HG03064 (cell line): Measurements from ENCODE around the gene CCDC188.
"Not testable (repeated sequence)": the region's sequence is repeated elsewhere in the genome, so short reads cannot be mapped to it uniquely, and the experiment has no call there.

Experiments
- ATAC-seq: cut with Tn5 transposase; IDR thresholded peaks from one replicate; pipeline ENCODE4 v1.9.1; 2021; ENCODE audit warnings: low read depth; ENCODE audit not compliant: unreplicated experiment

Gene CCDC188

GRCh38 chr22:20172141-20172613, 21.3 kb upstream of the CCDC188 start:
- no peak for ATAC-seq

- no peak for ATAC-seq
These were observed 20.7 kb upstream of the CCDC188 start for GRCh38 chr22:20171288-20172140.

GRCh38 chr22:20170170-20170569, 19.3 kb upstream of the CCDC188 start:
- ATAC-seq: no peak

- ATAC-seq: no peak
These were observed 18.5 kb upstream of the CCDC188 start for GRCh38 chr22:20169253-20169822.

- no peak for ATAC-seq
These were observed 16.9 kb upstream of the CCDC188 start for GRCh38 chr22:20167643-20168322.

DNA sequence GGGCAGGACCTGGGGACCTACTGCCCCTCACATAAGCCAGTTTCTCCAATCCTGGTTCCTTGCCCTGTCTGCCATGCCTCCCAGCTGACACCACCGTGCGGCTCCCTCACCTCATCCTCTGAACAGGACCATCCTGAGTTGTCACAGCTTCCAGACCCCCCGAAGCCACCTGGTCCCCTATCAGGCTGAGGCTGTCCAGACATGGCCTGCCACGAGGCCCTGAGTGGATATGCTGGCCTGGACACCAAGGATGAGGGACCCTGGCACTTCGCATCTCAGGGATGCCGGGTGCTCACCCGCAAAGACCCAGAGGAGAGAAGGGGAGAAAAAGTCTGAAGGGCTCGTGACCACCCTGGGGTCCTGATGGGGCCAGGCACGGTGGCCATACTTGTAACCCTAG, 15.8 kb upstream of the CCDC188 start:
- ATAC-seq: no peak

DNA sequence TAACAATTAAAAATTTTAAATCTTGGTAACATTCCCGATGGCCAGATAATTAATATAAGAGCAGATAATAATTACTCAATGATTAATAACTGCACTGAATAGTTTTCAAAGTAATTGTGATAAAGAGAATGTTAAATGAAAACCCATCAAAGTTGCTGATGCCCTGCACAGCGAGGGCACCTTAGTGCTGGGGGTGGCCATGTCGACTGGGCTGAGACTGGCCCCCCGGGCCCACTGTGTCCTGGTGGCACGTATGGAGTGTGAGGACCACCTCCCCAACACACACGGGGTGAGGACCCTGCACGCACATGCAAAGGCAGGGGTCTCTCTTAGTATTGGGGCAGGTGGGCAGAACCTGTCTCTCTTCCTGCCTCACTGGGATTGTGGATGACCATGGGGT, 15.1 kb upstream of the CCDC188 start:
- ATAC-seq: no peak

DNA sequence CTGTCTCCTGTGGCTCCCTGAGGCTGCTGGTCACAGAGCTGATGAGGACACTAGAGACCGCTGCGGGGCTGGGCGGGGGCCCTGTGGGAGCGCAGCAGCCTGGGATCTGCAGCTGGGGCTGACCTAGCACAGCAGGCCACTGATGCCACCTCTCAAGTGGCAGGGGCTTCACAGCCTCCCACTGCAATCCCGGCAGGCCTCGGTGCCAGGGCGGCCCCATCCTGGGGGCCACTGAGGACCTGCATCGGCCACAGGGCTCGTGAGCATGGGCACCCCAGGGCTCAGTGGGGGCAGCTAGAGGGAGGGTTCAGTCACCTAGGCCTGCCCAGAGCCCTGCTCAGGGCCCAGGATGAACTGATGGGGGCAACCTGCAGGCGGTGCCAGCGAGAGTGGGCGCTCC, 14.6 kb upstream of the CCDC188 start:
- no peak for ATAC-seq

GRCh38 chr22:20164863-20165262, 14.0 kb upstream of the CCDC188 start:
- ATAC-seq: no peak

- ATAC-seq: no peak
These were observed 9.2 kb upstream of the CCDC188 start for GRCh38 chr22:20160041-20160440.

DNA sequence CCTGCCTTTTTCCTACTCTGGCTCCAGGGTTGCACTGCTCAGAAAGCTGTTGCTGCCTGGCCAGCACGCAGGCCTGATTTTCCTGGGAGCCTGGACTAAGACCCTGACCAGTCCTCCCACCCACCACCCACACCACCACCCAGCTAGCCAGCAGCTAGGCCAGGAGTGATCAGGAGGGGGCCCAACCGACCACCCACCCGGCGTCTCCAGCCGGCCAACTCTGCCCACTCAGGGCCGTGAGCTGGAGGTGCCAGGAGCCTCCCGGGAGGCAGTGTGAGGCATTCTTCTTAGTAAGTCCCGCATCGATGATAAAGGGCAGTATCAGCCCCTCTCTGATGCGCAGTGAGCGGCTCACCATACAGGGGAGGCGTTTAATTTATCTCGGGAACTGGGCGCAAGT, 8.7 kb upstream of the CCDC188 start:
- ATAC-seq: not testable (repeated sequence)

DNA sequence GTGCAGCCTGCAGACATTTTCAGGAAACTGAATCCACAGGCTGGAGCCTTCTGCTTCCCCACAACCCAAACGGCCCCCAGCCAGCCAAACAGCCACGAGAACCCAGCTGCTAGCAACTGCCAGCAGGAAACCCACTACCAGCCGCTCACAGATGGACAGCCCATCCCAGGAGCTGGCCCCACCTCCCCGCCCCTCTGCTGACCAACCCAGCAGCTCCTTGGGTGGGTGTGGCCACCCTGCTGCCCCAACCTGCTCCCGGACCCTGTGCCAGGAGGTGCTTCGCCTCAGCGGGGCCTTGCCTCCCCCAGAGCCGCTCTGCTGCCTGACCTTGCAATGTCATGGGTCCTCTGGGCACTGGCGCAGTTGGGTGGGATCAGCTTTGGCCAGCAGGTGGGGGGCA, 8.2 kb upstream of the CCDC188 start:
- no peak for ATAC-seq

DNA sequence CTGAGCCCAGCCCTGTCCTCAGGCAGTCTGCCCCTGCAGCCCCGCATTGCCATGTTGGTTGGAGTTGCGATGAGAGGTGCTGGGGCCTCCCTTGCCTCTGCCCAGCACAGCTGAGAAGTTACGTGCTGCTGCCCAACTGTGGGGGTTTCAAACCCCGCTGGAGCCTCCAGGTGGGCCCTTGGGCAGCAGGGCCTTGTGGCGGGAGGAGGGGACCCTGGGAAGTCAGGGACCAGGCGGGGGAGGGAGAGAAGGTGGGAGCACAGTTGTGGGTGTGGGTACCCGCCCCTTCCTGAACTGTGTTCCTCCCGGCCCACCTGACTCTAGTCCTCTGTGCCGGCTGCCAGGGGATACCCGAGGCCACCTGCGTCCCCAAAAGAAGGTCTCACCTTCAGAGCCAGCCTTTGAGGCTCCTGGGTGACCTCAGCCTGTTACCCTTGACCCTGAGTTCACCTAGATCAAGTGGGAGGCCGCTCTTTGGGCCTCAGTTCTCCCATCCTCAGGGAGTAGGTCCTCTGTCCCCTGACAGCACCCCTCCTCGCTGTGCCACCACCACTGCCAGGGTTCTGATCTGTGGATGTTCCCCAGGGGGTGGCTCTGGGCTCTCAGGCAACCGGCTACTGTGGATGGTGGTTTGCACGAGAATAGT, 7.7 kb upstream of the CCDC188 start:
- ATAC-seq: no peak

DNA sequence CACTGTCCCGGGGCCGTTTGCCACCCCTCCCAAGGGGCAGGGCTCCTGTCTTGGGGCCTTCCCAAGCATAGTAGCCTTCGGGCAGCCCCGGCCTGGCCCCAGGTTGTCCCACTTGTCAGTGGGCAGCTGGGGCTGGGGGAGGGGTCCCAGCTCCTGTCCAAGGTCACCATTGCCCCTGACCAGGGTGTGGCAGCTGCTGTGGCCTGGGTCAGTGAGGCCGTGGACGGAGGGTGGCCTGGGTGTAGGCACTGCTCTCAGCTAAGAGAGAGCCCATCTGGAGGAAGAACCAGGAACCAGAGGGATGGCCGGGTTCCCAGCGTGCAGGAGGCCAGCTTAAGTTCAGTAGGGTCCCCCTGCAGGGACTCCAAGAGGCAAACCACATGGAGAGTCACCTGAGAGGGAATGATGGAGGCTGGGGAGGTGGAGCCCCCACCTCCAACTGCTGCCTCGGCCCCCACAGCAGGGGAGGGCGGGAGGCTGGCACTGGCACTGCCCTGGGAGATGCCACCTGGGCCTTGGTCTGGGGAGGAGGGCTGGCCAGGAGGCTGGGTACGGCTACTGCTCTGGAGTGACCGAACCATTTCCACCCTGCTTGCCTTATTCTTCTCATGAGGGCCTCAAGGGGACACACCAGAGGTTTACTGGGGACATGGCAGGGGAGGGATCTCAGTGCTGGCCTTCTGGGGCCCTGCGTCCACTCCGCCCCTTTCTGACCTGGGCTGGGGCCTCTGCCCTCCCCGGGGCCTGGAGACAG, 6.8 kb upstream of the CCDC188 start:
- no peak for ATAC-seq

DNA sequence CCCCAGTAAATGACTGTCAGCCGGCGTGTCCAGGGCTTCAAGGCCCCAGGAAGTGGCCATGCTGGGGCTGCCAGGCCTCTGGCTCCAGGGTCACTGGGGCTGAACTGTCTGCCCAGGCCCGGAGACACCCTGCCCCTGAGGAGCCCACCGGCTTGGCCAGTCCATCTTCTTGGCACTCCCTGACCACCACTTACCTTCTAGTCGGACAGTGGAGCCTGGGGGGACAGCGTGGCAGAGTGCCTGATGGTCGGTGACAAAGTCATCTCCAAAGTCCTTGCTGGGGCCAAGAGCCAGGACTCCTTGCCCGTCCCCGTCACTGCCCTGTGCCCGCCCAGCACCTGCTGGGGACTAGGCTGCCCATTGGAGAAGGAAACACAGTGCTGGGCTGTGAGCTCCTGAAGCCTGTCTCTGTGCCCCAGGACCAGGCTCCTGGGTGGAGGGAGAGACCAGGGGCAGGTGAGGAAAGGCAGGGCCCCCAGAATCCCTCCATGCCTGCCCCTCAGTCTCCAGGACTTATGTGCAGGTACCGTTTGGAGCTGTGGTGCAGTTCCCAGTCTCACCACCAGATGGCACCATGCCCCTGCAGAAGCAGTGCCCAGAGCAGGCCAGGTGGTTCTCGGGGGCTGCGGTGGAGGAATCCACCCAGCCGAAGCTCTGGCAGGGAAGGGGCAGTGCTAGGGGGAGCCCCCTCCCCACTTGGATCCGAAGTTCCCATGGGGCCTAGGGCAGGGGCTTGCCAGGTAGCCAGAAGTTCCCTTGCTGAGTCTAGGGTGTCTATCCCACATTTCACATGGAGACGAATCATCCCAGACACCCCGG, 6.0 kb upstream of the CCDC188 start:
- no peak for ATAC-seq

DNA sequence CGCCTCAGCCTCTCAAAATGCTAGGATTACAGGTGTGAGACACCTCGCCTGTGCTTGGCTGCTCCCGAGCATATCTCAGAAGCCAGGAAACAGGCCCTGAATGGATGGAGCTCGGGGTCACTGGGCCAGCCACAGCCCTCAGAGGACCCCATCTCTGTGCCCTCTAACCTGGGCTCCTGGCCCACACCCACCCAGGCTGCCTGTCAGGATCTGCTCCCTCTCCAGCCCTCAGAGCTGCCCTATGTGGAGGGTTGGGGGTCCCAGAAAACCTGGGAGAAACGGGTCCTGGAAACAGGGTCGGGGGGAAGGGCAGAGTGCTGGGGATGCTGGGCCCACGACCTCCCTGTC, 5.2 kb upstream of the CCDC188 start:
- ATAC-seq: no peak

DNA sequence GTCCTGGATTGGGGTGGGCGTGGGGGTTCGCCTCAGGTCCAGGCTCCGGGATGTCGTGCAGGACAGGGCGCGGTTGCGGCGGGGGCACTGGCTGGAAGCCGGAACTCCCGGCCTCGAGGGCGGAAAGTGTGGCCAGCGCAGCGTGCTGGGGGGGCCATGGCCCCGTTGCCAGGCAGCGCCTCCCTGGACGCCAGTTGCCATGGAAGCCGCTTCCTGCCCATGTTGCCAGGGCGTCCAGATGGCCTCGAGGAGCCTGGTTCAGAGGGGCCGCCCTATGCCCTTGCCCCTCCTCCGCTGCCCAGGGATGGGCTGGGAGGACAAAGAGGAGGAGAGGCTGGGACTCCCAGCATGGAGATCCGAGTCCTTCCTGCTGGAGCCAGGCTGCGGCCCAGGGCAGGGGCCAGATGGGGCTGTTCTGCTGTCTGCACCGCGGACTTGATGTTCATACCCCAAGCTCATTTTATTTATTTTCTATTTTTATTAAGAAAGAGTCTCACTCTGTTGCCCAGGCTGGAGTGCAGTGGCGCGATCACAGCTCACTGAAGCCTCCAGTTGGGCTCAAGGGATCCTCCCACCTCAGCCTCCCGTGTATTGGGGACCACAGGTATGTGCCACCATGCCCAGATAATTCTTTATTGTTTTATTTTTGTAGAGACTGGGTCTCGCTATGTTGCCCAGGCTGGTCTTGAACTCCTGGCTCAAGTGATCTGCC, 4.6 kb upstream of the CCDC188 start:
- ATAC-seq: no peak

DNA sequence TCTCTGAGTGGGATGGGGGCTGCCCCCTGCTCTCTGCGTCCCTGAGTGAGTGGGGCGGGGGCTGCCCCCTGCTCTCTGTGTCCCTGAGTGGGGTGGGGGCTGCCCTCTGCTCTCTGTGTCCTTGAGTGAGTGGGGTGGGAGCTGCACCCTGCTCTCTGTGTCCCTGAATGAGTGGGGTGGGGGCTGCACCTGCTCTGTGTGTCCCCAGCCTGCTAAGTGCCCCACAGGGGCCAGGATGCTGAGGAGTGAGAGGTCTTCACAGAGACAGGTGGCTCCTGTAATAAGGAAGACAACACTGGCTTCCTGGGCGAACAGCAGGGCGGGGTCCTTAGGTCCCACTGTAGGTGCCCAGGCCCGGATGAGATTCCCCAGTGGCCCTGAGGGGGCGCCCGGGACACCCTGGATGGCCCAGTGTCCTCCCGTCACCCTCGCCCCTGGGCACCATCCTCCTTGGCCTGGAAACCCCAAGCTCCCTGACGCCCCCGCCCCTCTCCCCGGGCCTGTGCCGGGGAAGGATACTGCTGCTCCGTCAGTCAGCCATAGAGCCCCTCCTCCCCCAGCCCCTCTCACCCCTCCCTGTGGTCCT, 3.8 kb upstream of the CCDC188 start:
- ATAC-seq: no peak

DNA sequence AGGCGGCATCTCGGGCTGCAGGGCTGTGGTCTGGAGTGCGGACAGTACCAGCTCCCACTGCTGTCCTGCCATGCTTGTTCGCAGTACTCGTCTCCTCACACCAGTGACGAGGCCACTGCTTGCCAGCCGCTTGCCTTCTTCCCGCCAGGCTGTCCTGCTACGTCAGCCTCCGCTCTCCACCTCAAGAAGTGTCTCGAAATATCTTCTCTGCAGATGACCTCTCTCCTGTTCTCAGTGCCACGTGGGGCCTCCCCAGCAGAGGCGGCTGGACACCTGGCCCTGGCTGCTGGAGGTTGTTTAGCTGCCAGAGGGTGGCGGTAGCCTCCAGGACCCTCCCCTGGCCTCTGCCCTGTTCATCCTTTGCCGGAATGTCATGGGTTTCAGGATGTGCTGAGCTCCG, 3.1 kb upstream of the CCDC188 start:
- no peak for ATAC-seq
